Kasumi-1 (cell line): ENCODE data around the gene LPP.

Source experiments
- DNase-seq, 2 experiments: peaks; one replicate each; lab custom pipeline; 2025; lab: John Stamatoyannopoulos, UW

Gene LPP

GRCh38 chr3:188516515-188516914, 362.6 kb downstream of the LPP start:
- DNase-seq: no peak

- no peak for DNase-seq
Observed at GRCh38 chr3:188518416-188518815, 364.5 kb downstream of the LPP start.

- DNase-seq: no peak
Observed at GRCh38 chr3:188518835-188519452, 365.0 kb downstream of the LPP start.

GRCh38 chr3:188520466-188520865, 366.5 kb downstream of the LPP start:
- no peak for DNase-seq

DNA sequence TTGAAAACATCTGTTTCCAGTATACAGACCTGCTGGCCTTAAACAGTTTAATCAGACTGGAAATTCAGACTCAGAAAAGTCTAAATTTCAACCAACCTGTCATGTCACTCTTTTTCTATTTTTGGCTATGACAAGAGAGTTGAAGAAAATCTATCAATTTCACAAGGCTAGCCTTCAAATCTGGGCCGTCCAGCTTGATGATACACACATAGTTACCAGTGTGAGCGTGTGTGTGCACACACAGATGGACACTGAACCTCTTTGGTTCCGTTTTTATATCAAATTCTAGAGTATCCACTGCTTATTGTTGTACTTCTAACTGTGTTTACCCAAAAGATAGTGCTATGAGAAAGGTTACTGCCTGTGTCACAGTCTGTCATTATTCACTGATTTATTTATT, 368.2 kb downstream of the LPP start:
- no peak for DNase-seq

GRCh38 chr3:188523291-188523690, 369.3 kb downstream of the LPP start:
- DNase-seq: no peak

DNA sequence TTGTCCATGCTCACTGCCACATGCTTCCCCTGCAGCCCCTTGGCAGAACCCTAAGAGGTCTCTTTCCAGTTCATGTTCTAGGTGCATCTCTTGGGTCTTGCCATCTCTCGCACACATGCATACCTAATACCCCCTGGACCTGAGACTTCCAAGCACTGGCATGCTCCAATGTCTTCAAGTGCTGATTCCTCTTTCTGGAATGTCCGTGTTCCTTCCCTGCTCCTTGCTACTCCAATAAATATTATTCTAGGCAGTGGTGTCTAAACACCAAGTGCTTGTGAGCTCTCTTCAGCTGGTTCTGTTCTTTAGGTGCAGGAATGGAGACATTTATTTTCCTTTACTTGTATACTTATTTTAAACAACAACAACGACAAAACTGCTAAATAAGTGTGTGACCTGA, 370.1 kb downstream of the LPP start:
- no peak for DNase-seq

DNA sequence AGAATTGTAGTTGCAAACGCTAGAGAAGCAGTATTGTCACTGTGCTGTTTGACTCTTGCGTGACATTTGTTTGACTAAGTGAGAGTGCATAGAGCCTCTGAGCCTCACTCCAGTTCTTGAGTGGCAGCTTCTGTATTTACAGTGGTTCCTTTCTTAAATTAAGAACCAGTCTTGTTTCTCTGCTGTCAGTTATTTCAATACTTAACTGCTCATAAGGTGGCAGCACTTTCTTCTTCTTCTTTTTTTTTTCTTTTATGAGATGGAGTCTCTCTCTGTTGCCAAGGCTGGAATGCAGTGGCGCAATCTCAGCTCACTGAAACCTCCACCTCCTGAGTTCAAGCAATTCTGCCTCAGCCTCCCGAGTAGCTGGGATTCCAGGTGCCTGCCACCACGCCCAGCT, 372.1 kb downstream of the LPP start:
- DNase-seq: no peak

- DNase-seq: no peak
Observed at GRCh38 chr3:188527389-188527788, 373.4 kb downstream of the LPP start.

GRCh38 chr3:188528396-188528795, 374.4 kb downstream of the LPP start:
- DNase-seq: no peak

DNA sequence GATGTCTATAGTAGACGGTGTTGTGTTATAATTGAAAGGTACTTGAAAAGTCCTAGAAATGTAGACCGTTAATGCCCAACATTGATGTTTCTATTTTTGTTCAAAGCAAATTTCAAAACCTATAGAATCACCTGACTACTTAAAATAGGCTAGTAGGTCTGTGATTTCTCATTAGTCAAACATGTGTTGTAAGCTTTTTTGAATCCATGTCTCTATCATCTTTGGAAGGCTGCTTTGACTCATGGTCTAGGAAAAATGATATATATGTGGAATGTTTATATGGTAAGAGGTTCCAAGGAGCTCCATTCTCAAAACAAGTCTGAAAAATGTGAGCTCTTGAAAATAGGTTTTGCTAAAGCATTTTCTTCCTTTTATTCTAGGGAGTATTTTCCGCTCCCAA, 375.3 kb downstream of the LPP start:
- DNase-seq: no peak

DNA sequence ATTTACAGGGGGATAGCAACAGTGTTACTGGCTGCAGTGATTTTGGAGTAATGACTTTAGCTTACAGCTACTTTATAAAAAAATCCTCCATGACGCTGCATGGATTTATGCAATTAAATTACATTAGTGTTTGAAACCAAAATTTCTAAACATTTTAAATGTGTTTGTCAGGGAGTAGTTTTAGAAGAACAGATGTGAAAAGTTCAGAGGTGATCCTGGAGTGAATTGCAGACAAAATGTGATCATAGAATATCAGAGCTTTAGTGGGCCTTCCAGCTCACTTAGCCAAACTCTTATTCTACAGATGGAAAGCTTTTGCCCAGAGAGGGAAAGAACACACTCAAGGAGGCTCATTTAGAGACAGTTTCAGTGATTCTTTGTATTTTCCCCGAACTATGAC, 376.3 kb downstream of the LPP start:
- DNase-seq: no peak

GRCh38 chr3:188531210-188531609, 377.3 kb downstream of the LPP start:
- DNase-seq: no peak

- DNase-seq: no peak
Observed at GRCh38 chr3:188533172-188533571, 379.2 kb downstream of the LPP start.

DNA sequence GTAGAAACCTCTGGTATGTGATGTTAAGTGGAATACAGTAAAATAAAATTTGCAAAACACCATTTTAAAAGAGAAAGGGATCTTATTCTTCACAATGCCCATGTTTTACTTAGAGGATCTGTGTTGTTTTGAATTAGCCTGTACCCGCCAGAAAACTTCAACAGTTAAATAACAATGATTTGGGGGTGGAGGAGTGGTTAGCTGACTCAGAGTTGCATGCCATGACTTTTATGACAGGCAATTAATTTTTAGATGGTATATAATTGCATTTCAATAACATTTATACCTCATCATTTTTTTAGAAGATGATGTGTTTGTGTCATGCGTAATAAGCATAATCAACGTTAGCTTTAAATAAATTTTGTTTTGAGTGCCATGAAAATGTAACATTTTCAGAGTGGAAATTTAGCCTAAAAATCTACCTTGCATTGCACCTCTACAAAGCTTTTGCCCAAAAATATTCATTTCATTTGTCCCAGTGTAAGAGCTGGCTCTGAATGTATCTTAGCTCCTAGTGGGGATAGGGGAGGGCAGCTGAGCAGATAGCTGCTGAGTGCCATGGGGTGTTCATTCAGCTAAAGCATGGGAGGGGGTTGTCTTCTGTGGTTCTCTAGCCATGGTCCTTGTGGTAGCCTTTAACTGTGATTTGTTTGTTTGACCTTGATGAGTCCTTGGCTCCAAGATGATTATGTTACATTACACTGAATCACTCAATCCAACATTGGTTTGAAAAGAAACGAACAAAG, 379.8 kb downstream of the LPP start:
- no peak for DNase-seq

- no peak for DNase-seq
Observed at GRCh38 chr3:188534633-188535032, 380.7 kb downstream of the LPP start.

- DNase-seq: no peak
Observed at GRCh38 chr3:188537606-188538005, 383.6 kb downstream of the LPP start.

- no peak for DNase-seq
Observed at GRCh38 chr3:188539037-188539436, 385.1 kb downstream of the LPP start.

DNA sequence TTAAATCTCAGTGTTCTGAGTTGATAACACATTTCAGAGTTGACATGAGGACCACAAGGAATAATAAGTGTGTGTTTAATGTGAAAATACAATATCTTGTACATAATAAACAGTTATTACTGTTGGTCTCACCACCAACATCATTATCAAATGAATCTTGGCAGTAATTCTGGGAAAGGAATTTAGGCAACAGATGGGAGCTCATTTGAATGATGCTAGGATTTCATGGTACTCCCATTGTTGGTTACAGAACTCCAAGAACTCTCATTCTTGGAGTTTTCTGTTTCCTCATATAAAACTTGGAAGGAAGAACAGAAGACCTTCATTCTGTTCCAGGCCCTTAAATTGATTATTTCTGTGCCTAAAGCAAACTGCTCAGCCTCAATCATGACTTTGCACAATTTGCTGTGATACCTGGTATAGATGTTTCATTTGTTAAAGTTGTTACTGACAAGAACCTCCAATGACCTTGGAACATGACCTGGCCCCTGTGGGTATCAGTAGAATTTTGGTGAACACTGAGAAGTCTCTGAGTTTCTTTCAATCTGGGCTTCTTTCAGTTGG, 385.8 kb downstream of the LPP start:
- DNase-seq: no peak

DNA sequence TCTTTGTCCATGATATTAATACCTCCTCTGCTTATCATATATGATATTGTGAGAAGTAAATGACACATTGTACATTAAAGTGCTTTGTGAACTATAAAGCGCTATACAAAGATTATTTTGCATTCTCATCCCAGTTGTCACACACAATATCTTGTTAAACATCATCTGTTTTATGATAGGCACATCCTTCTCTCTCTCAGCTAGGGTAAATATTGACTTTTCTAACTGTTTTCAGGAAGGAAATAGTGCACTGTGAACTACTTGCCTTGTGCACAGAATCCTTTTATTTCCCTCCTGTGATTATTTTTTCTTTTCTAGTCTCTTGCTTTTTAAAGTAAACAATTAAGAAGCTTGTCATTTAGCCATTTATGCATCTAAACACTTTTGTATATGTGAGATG, 388.2 kb downstream of the LPP start:
- no peak for DNase-seq

DNA sequence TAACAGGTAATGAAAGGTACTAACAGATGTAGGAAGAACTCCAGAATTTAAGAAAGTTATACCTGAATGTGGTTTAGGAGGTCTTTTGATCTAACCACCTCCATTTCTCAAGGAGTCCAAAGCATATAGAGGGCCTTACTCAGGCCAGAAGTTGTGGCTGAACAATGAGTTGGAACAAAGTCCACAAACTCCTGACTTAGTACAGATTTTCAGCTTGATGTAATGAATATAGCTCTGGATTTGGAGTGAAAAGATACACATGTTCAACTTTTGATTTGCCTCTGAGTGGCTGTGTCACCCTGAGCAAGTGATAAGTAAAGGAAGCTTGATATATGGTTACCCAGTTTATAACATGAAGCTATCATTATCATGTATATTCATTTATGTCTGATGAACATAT, 390.1 kb downstream of the LPP start:
- no peak for DNase-seq

GRCh38 chr3:188546835-188547670, 393.1 kb downstream of the LPP start:
- no peak for DNase-seq

DNA sequence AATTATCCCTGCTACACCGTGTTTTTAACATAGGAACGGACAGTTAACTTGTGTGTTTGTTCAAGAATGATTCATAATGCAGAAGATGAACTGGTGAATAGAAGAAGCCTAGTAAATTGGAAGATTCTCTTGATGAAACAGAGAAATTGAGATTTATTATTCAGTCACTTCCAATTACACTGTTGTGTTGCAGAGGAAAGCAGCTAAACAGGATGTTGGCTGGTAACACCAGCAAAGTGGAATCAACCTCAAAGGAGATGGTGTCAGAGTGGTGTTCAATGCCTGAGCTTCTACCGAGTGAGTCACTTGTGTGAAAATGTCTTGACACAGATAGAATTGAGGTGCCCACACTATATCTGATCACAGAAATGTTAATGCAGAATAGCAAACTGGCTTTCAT, 399.6 kb downstream of the LPP start:
- DNase-seq: no peak
